ENCODE results near the gene TUBGCP3.
"Not testable (repeated sequence)": the region's sequence is repeated elsewhere in the genome, so short reads cannot be mapped to it uniquely, and the experiment has no call there.

The TUBGCP3 gene

DNA sequence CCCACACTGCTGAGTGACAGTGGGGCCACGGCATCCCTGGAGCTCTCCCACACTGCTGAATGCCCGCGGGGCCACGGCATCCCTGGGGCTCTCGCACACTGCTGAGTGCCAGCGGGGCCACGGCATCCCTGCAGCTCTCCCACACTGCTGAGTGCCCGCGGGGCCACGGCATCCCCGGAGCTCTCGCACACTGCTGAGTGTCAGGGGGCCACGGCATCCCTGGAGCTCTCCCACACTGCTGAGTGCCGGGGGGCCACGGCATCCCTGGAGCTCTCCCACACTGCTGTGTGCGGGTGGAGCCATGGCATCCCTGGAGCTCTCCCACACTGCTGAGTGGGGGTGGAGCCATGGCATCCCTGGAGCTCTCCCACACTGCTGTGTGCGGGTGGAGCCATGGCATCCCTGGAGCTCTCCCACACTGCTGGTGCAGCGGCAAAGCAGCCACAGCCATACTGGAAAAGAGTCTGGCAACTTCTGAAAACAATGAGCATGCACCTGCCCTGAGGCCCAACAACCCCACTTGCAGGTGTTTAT lies 8.6 kb downstream of the TUBGCP3 start:
- no peak for DNase-seq (ENCODE audit: low spot score)

DNA sequence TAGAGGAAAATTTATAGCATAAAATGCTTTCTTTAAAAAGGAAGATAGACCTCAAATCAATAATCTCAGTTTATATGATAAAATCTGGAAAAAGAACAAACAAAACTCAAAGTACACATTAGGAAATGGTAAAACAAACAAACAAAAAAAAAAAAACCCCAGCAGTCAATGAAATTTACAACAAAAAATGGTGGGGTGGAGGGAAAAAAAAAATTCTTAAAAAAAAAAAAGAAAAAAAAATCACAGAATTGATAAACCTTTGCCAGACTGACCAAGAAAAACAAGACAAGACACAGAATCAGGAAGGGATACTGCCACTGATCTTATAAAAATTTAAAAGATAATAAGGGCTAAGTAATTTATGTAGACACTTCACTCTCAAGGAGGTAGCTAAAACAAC lies 11.2 kb downstream of the TUBGCP3 start:
- no peak for DNase-seq (ENCODE audit: low spot score)

DNA sequence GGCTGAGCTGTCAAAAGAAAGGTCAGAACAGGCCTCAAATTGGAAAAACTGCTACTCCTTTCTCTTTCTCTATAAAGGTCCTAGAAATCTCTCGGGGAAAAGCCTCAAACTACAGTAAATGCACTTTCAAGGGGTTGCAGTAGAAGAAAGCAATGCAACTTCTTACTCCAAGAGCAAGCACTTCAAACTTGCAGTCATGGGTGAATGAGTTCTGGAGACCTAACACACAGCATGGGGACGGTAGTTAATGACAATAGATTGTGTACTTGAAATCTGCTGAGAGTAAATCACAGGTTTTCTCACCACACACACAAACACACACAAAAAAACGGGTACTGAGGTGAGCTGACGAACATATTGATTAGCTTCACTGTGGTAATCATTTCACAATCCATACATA lies 11.8 kb downstream of the TUBGCP3 start:
- DNase-seq (ENCODE audit: low spot score): no peak

- DNase-seq (ENCODE audit: low spot score): peak; percentile 70
Observed at GRCh38 chr13:112575675-112576074, 12.3 kb downstream of the TUBGCP3 start.

GRCh38 chr13:112574834-112575613 lies 12.9 kb downstream of the TUBGCP3 start:
- DNase-seq (ENCODE audit: low spot score): no peak

DNA sequence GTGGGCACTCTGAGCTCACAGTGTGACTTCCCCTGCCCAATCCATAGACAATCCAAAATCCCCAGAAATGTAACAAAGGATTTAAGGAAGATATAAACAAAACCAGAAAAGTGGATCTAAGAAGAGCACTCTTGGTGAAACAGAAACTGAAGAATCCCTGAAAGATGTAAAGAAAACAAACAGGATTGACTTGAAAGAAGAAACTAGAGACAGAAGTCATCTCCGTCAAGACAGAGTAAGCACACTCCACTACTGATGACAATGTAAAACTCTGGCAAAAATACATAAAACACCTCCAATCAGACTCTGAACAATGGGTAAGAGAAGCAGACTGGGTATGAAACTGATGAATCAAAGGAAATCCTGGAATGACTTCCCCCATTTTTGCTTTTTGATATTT lies 13.5 kb downstream of the TUBGCP3 start:
- no peak for DNase-seq (ENCODE audit: low spot score)

DNA sequence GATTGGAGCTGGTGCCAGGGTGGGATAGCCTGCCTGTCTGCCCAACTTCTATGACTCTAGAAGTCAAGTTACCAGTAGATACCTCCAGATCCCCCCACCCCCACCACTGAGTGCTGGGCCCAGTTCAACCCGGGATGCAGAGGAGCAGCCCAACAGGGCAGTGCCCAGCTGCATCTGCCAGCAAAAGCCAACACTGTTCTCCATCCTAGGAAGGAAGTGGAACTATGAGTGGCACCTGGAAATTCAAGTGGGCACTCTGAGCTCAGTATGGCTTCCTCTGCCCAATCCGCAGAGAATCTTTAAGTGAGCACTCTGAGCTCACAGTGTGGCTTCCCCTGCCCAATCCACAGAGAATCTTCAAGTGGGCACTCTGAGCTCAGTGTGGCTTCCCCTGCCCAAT lies 14.2 kb downstream of the TUBGCP3 start:
- DNase-seq (ENCODE audit: low spot score): no peak

DNA sequence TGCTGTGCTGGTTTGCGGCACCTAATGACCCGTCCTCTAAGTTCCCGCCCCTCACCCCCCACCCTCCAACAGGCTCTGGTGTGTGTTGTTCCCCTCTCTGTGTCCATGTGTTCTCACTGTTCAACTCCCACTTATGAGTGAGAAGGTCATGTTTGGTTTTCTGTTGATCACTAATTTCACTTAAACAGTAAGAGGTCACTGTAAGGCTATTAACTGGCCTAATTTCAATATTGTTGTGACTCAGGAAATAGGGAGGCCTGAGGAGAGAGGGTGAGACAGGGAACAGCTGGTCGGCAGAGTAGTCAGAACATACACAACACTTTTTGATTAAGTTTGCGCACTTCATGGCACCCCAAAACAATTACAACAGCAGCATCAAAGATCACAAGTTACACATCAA lies 15.6 kb downstream of the TUBGCP3 start:
- DNase-seq (ENCODE audit: low spot score): no peak

DNA sequence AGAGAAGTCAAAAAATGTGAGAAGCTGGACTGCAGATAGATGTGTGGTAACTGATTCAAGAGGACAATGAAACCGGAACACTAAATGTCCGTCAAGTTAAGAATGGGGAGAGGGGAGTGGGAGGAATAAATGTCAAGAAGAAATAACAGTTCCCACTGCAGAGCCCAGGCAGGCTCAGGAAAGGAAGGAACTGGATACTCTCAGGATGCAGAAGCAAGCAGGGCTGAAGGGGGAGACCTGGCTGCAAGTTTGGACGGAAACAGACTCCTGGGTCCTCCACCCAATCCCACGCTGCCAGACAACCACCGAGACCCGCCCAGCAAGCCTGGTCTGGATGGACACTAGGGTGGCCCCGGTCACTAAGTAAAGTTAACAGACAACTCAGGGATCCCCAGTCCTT lies 18.1 kb downstream of the TUBGCP3 start:
- DNase-seq (ENCODE audit: low spot score): no peak

DNA sequence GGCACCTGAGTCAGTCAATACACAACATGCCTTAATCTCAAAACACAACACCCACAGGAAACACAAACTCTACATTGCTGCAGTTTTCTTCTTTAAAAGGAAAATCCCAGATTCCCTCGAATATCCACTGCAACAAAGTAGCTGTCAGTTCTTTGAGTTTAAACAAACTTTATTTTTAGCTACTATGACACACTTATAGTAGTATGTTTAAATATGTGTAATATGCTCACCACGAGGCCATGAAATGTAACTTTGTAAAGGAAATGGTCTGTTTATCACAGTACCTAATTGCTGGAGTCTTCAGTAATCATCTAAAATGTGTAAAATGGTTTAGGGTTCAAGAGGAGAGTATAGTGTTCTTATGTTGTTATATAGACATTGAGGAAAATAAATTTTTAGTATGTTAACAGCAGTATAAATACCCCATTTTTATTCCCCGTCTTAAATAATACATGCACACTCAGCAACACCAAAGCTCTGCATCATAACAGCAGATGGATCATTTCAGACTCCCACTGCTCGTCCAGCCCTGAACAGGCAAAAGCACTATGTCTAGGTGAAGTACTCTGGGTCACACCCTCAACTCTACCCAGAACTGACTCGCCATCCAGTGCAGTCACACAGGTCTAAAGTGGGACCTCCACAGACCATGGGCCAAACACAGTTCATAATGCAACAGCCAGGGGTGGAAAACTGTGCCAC lies 20.6 kb downstream of the TUBGCP3 start:
- DNase-seq (ENCODE audit: low spot score): no peak

DNA sequence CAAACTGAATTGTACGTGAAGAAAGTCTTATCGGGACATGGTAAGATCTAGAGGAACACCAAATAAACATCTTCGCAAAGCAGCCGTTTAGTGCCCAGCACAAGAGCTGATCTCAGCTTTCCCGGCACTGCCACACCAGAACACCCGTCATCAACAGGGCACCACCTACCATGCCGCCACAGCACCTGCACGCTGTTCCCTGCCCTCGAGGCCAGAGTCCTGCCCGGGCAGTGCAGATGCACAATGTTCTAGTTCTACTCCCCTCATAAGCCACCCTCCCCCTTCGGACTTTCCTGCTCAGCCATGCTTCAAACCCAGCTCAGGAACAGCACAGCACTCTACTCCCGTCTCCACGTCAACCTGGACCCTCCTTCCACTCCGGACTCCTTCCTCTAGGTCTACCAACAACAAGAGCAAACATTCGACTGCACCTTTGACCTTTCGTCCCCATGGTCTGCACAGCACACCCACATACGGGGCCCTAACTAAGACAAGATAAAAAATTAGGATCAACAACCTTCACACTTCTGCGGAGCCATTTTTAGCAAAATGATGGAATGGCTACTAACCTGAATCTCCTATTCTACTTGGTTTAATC lies 25.1 kb downstream of the TUBGCP3 start:
- DNase-seq (ENCODE audit: low spot score): no peak

DNA sequence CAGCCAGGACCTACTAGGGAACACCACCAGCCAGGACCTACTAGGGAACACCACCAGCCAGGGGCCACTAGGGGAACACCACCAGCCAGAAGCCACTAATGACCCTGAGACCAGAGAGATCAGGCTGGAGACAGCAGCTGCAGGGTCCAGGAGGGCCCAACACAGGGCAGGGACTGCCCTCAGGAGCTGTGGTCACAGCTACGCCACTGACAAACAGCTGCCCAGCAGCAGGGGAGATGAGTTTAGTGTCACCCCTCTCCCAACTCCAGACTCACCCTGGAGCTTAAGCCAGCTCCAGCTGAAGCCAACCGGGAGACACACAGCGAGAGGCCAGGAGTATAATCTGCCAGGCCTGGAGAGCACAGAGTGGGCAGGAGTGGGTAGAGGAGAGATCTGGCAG lies 25.7 kb downstream of the TUBGCP3 start:
- DNase-seq (ENCODE audit: low spot score): no peak

DNA sequence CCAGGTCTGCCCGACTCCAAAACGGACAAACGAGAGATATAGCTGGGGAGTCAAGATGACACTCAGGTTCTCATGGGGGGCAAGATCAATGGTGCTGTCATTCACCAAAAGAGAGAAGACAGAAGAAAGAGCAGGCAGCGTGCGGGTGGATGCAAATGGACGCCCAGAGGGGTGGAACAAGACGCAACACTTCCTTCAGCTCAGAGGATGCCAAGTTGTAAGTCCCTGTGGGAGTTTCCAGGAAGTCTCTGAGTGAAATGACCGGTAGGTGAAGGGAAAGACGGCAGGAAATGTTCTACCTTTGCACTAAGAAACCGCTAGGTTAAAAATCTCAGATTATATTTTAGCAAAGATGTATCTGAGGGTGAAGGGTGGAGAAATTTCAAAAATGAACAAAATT lies 26.5 kb downstream of the TUBGCP3 start:
- no peak for DNase-seq (ENCODE audit: low spot score)

- no peak for DNase-seq (ENCODE audit: low spot score)
Observed at GRCh38 chr13:112558696-112559418, 29.1 kb downstream of the TUBGCP3 start.

GRCh38 chr13:112556600-112556999 lies 31.4 kb downstream of the TUBGCP3 start:
- DNase-seq (ENCODE audit: low spot score): no peak

DNA sequence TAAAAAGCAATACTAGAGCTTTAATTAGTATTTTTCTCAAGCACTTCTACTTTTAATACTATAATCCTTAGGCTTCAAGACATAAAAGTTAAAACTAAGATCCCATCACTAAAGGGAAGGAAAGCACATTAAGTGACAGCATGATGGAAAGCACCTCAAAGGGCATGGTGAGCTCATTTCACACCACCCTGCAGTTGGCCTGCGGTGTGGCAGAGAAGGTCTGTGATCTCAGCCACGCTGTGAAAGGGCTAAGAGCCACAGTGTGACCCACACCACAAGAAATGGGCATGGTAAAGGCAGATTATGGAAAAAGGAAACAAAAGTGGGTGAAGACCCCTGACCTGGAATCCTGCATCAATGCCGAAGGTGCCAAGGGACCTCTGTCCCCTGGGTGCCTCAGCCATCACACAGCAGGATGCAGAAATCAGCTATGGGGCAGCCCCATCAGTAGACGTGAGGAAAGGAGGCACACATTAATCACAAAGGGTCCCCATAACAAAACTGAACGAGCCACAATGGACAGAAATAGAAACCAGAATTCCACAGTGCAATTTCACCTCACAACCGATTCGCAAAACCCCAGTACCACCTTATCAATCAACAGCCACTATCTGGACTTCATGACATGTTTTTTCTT lies 33.6 kb downstream of the TUBGCP3 start:
- no peak for DNase-seq (ENCODE audit: low spot score)

GRCh38 chr13:112548975-112549374 lies 39.0 kb downstream of the TUBGCP3 start:
- not testable (repeated sequence) for DNase-seq (ENCODE audit: low spot score)

- peak; percentile 75 for DNase-seq (ENCODE audit: low spot score)
Observed at GRCh38 chr13:112545856-112546255, 42.1 kb downstream of the TUBGCP3 start.

DNA sequence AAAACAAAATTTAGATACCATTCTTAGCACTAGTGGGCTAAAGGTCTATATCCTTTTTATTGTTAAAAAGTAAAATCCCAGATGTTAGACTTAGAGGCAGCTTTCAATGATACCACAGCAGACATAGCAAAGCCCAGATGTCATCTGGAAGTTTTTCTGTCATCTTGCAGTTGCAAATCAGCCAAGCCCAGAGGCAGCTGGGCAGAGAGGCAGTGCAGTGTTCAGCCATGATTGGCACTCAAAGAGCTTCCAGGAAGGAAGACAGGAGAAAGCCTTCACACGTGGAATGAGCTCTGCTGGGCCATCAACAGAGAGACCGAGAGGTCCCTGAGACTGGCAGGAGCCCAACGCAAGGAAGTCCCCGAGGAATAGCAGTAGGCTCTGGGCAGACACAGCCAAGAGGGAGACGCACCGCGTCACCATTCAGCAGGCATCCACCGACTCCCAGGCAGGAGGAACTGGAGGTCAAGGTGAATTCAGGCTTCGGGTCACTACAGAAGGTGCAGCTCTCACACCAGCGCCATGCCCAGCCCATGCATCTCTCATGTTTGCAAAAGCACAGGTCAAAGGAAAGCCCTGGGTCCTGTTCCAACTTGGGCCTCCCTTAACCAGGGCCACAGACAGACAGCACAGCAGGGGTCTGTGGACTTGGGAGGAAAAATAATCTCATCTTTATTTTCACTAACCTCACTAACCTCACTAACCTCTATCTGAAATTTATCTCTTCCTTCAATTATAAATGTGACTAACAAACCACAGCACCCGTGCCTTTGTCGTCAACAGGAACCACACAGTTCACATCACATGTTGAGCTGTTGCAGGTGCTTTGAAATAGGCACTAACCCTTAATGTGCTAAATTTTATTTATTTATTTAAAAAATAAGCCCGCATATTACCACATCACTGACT lies 54.9 kb downstream of the TUBGCP3 start:
- DNase-seq (ENCODE audit: low spot score): no peak

GRCh38 chr13:112531263-112531794 lies 56.6 kb downstream of the TUBGCP3 start:
- no peak for DNase-seq (ENCODE audit: low spot score)
